Activated T-helper 2 cell treated with anti-CD3 and anti-CD28 coated beads, Interferon-gamma antibody, Interleukin-2, Interleukin-4, amounts not matched to agents 10 μg/mL and 5 μg/mL and 100 μg/mL, durations not matched to agents 14 hours and 24 hours and 36 hours (primary cell): Measurements from ENCODE around the gene SULT1C3. TPM values are rescaled to one million over a fixed set of nuclear protein-coding genes. Genes with fewer than 3 reads are reported as not detected.
"Not testable (repeated sequence)": the region's sequence is repeated elsewhere in the genome, so short reads cannot be mapped to it uniquely, and the experiment has no call there.

Experiments used
- DNase-seq: peaks from one replicate; pipeline ENCODE4 v3.0.0; 2021; ENCODE audit warnings: low spot score
- H3K27ac Mint-ChIP-seq: one replicate; pipeline ENCODE4 v1.8.0; 2021; ENCODE audit warnings: mixed read lengths
- H3K27me3 Mint-ChIP-seq: one replicate; pipeline ENCODE4 v1.8.0; 2021; ENCODE audit warnings: low read depth, mixed read lengths
- H3K36me3 Mint-ChIP-seq: one replicate; pipeline ENCODE4 v1.8.0; 2021; ENCODE audit warnings: low read depth, mixed read lengths
- H3K4me1 Mint-ChIP-seq: one replicate; pipeline ENCODE4 v1.8.0; 2021; ENCODE audit warnings: low read depth, mixed read lengths
- H3K4me3 Mint-ChIP-seq: one replicate; pipeline ENCODE4 v1.8.0; 2021; ENCODE audit warnings: low read depth, mild to moderate bottlenecking, moderate library complexity, mixed read lengths
- H3K9me3 Mint-ChIP-seq: one replicate; pipeline ENCODE4 v1.8.0; 2021; ENCODE audit warnings: mixed read lengths
- intact Hi-C: fragments of 100-400 bp; cut with micrococcal nuclease; formaldehyde crosslinking; loops from one replicate; pipeline ENCODE4 v1.15.1; 2023
- total RNA-seq: library from RNA; stranded (reverse); gene quantifications from 2 replicates; pipeline ENCODE4 v1.2.3, GENCODE V29; 2022

The SULT1C3 gene
- total RNA-seq, 1 donor from 2014 or later: not detected

- Mint-ChIP-seq H3K9me3 (no peaks in the 10 kb centered on the region), H3K27ac (no peak overlapping the region), H3K36me3 (no peaks in the 10 kb centered on the region), H3K4me1 (no peaks in the 10 kb centered on the region), H3K4me3 (no peak overlapping the region), H3K27me3 (peaks cover 1% of the 10 kb centered on the region)
- intact Hi-C loops: no loop called here
- DNase-seq: no peak
Observed at GRCh38 chr2:108260773-108261172, 21.0 kb downstream of the SULT1C3 start.

- no peak overlapping the region for H3K4me3 Mint-ChIP-seq
- no peaks in the 10 kb centered on the region for H3K9me3 Mint-ChIP-seq
- intact Hi-C loops: no loop called here
- no peaks in the 10 kb centered on the region for H3K36me3 Mint-ChIP-seq
- H3K27ac Mint-ChIP-seq: no peak overlapping the region
- H3K4me1 Mint-ChIP-seq: no peaks in the 10 kb centered on the region
- no peak for DNase-seq
- peaks cover 1% of the 10 kb centered on the region for H3K27me3 Mint-ChIP-seq
Observed at GRCh38 chr2:108262036-108262435, 22.3 kb downstream of the SULT1C3 start.

- intact Hi-C loops: no loop called here
- H3K36me3 Mint-ChIP-seq: no peaks in the 10 kb centered on the region
- H3K27ac Mint-ChIP-seq: no peak overlapping the region
- H3K4me1 Mint-ChIP-seq: no peaks in the 10 kb centered on the region
- DNase-seq: no peak
- peaks cover 1% of the 10 kb centered on the region for H3K27me3 Mint-ChIP-seq
- H3K9me3 Mint-ChIP-seq: no peaks in the 10 kb centered on the region
- no peak overlapping the region for H3K4me3 Mint-ChIP-seq
Observed at GRCh38 chr2:108263401-108263800, 23.6 kb downstream of the SULT1C3 start.

GRCh38 chr2:108266218-108266617 lies 26.4 kb downstream of the SULT1C3 start:
- no peaks in the 10 kb centered on the region for H3K9me3 Mint-ChIP-seq
- peaks cover 1% of the 10 kb centered on the region for H3K27me3 Mint-ChIP-seq
- no peaks in the 10 kb centered on the region for H3K36me3 Mint-ChIP-seq
- DNase-seq: no peak
- intact Hi-C loops: no loop called here
- H3K4me3 Mint-ChIP-seq: no peak overlapping the region
- H3K27ac Mint-ChIP-seq: no peak overlapping the region
- H3K4me1 Mint-ChIP-seq: no peaks in the 10 kb centered on the region

GRCh38 chr2:108267101-108267500 lies 27.3 kb downstream of the SULT1C3 start:
- intact Hi-C loops: no loop called here
- Mint-ChIP-seq H3K27me3 (peaks cover 1% of the 10 kb centered on the region), H3K27ac (no peak overlapping the region), H3K4me1 (no peaks in the 10 kb centered on the region), H3K36me3 (no peaks in the 10 kb centered on the region), H3K9me3 (no peaks in the 10 kb centered on the region), H3K4me3 (no peak overlapping the region)
- no peak for DNase-seq

GRCh38 chr2:108268001-108268400 lies 28.2 kb downstream of the SULT1C3 start:
- H3K4me3 Mint-ChIP-seq: no peak overlapping the region
- intact Hi-C loops: no loop called here
- DNase-seq: no peak
- no peaks in the 10 kb centered on the region for H3K4me1 Mint-ChIP-seq
- H3K9me3 Mint-ChIP-seq: no peaks in the 10 kb centered on the region
- H3K27ac Mint-ChIP-seq: no peak overlapping the region
- no peaks in the 10 kb centered on the region for H3K36me3 Mint-ChIP-seq
- peaks cover 1% of the 10 kb centered on the region for H3K27me3 Mint-ChIP-seq

- intact Hi-C loops: no loop called here
- no peaks in the 10 kb centered on the region for H3K9me3 Mint-ChIP-seq
- H3K36me3 Mint-ChIP-seq: no peaks in the 10 kb centered on the region
- H3K27me3 Mint-ChIP-seq: no peaks in the 10 kb centered on the region
- H3K4me3 Mint-ChIP-seq: no peak overlapping the region
- H3K4me1 Mint-ChIP-seq: no peaks in the 10 kb centered on the region
- DNase-seq: no peak
- no peak overlapping the region for H3K27ac Mint-ChIP-seq
Observed at GRCh38 chr2:108270346-108270745, 30.6 kb downstream of the SULT1C3 start.

GRCh38 chr2:108270768-108271506 lies 31.2 kb downstream of the SULT1C3 start:
- no peaks in the 10 kb centered on the region for H3K4me1 Mint-ChIP-seq
- H3K9me3 Mint-ChIP-seq: no peaks in the 10 kb centered on the region
- intact Hi-C loops: no loop called here
- H3K4me3 Mint-ChIP-seq: no peak overlapping the region
- no peaks in the 10 kb centered on the region for H3K27me3 Mint-ChIP-seq
- no peak overlapping the region for H3K27ac Mint-ChIP-seq
- no peaks in the 10 kb centered on the region for H3K36me3 Mint-ChIP-seq
- no peak for DNase-seq

GRCh38 chr2:108271691-108272253 lies 32.0 kb downstream of the SULT1C3 start:
- no peaks in the 10 kb centered on the region for H3K4me1 Mint-ChIP-seq
- no peak overlapping the region for H3K27ac Mint-ChIP-seq
- H3K4me3 Mint-ChIP-seq: no peak overlapping the region
- H3K27me3 Mint-ChIP-seq: no peaks in the 10 kb centered on the region
- DNase-seq: no peak
- H3K9me3 Mint-ChIP-seq: no peaks in the 10 kb centered on the region
- intact Hi-C loops: no loop called here
- H3K36me3 Mint-ChIP-seq: no peaks in the 10 kb centered on the region

- Mint-ChIP-seq H3K27me3 (peaks cover 2% of the 10 kb centered on the region), H3K4me1 (no peaks in the 10 kb centered on the region), H3K4me3 (no peak overlapping the region), H3K36me3 (no peaks in the 10 kb centered on the region), H3K27ac (no peak overlapping the region), H3K9me3 (no peaks in the 10 kb centered on the region)
- intact Hi-C loops: no loop called here
- DNase-seq: no peak
Observed at GRCh38 chr2:108278631-108279030, 38.9 kb downstream of the SULT1C3 start.

- Mint-ChIP-seq H3K9me3 (no peaks in the 10 kb centered on the region), H3K27me3 (peaks cover 2% of the 10 kb centered on the region), H3K27ac (no peak overlapping the region), H3K36me3 (no peaks in the 10 kb centered on the region), H3K4me3 (no peak overlapping the region), H3K4me1 (no peaks in the 10 kb centered on the region)
- intact Hi-C loops: no loop called here
- DNase-seq: no peak
Observed at GRCh38 chr2:108279468-108279867, 39.7 kb downstream of the SULT1C3 start.

- peaks cover 2% of the 10 kb centered on the region for H3K27me3 Mint-ChIP-seq
- no peak overlapping the region for H3K27ac Mint-ChIP-seq
- H3K4me1 Mint-ChIP-seq: no peaks in the 10 kb centered on the region
- intact Hi-C loops: no loop called here
- H3K9me3 Mint-ChIP-seq: no peaks in the 10 kb centered on the region
- H3K36me3 Mint-ChIP-seq: no peaks in the 10 kb centered on the region
- no peak overlapping the region for H3K4me3 Mint-ChIP-seq
- no peak for DNase-seq
Observed at GRCh38 chr2:108280466-108280865, 40.7 kb downstream of the SULT1C3 start.

- H3K36me3 Mint-ChIP-seq, intact Hi-C loops, DNase-seq, H3K9me3 Mint-ChIP-seq, H3K4me1 Mint-ChIP-seq, H3K27ac Mint-ChIP-seq, H3K4me3 Mint-ChIP-seq, H3K27me3 Mint-ChIP-seq: not testable (repeated sequence)
Observed at GRCh38 chr2:108284566-108284965, 44.8 kb downstream of the SULT1C3 start.
